Measurements from ENCODE around the gene AGPAT3. TPM values are rescaled to one million over a fixed set of nuclear protein-coding genes. Genes with fewer than 3 reads are reported as not detected.

Gene AGPAT3
- polyA plus RNA-seq, 6 donors from 2014 or later = 6.4 to 11.9 (median 8.1) TPM

- Mint-ChIP-seq H3K9me3 (no peaks in the 10 kb centered on the region), H3K4me1 (no peaks in the 10 kb centered on the region), H3K27ac (no peak overlapping the region), H3K27me3 (peaks cover 4 to 18% (median 6%) of the 10 kb centered on the region in 3 donors), H3K4me3 (no peak overlapping the region), H3K36me3 (no peaks in the 10 kb centered on the region)
- DNase-seq (no peak), ATAC-seq (ENCODE audit: low read depth in 2 of 2) (no peak)
Measured at GRCh38 chr21:43825936-43826622, 38.9 kb upstream of the AGPAT3 start.

- H3K9me3 Mint-ChIP-seq = no peaks in the 10 kb centered on the region
- H3K27me3 Mint-ChIP-seq = peaks cover 4 to 18% (median 6%) of the 10 kb centered on the region in 3 donors
- no peak for ATAC-seq (ENCODE audit: low read depth in 2 of 2)
- no peak for DNase-seq
- H3K36me3 Mint-ChIP-seq = no peaks in the 10 kb centered on the region
- no peaks in the 10 kb centered on the region for H3K4me1 Mint-ChIP-seq
- no peak overlapping the region for H3K4me3 Mint-ChIP-seq
- no peak overlapping the region for H3K27ac Mint-ChIP-seq
Measured at GRCh38 chr21:43826623-43826974, 38.4 kb upstream of the AGPAT3 start.

GRCh38 chr21:43827015-43827611 is 37.9 kb upstream of the AGPAT3 start:
- H3K27ac Mint-ChIP-seq = no peak overlapping the region
- no peaks in the 10 kb centered on the region for H3K9me3 Mint-ChIP-seq
- no peaks in the 10 kb centered on the region for H3K36me3 Mint-ChIP-seq
- ATAC-seq (ENCODE audit: low read depth in 2 of 2) (no peak), DNase-seq (no peak)
- no peaks in the 10 kb centered on the region for H3K4me1 Mint-ChIP-seq
- H3K4me3 Mint-ChIP-seq = no peak overlapping the region
- peaks cover 4 to 18% (median 7%) of the 10 kb centered on the region in 3 donors for H3K27me3 Mint-ChIP-seq

GRCh38 chr21:43829161-43829560 is 35.9 kb upstream of the AGPAT3 start:
- Mint-ChIP-seq H3K36me3 (no peaks in the 10 kb centered on the region), H3K9me3 (peaks cover 0 to 7% (median 0%) of the 10 kb centered on the region in 7 donors), H3K4me3 (no peak overlapping the region), H3K27ac (no peak overlapping the region), H3K4me1 (no peaks in the 10 kb centered on the region), H3K27me3 (peaks cover 8 to 38% (median 23%) of the 10 kb centered on the region in 3 donors)
- no peak for ATAC-seq (ENCODE audit: low read depth in 2 of 2)
- DNase-seq = no peak

- ATAC-seq (ENCODE audit: low read depth in 2 of 2) = no peak
- Mint-ChIP-seq H3K9me3 (peaks cover 0 to 7% (median 0%) of the 10 kb centered on the region in 7 donors), H3K4me1 (peaks cover 0 to 3% (median 0%) of the 10 kb centered on the region in 3 donors), H3K27me3 (peaks cover 9 to 40% (median 23%) of the 10 kb centered on the region in 3 donors), H3K4me3 (peak overlapping the region in 1 of 8 donors; percentile 9), H3K36me3 (no peaks in the 10 kb centered on the region), H3K27ac (no peak overlapping the region)
- DNase-seq = no peak
Measured at GRCh38 chr21:43829575-43830119, 35.4 kb upstream of the AGPAT3 start.

- peaks cover 0 to 7% (median 6%) of the 10 kb centered on the region in 3 donors for H3K4me1 Mint-ChIP-seq
- DNase-seq = no peak
Measured at GRCh38 chr21:43832158-43832550, 32.9 kb upstream of the AGPAT3 start.

GRCh38 chr21:43832648-43833047 is 32.4 kb upstream of the AGPAT3 start:
- H3K27me3 Mint-ChIP-seq = peaks cover 24 to 62% (median 45%) of the 10 kb centered on the region in 3 donors
- peaks cover 0 to 7% (median 6%) of the 10 kb centered on the region in 3 donors for H3K4me1 Mint-ChIP-seq
- no peak for ATAC-seq (ENCODE audit: low read depth in 2 of 2)
- peaks cover 0 to 7% (median 0%) of the 10 kb centered on the region in 7 donors for H3K9me3 Mint-ChIP-seq
- no peaks in the 10 kb centered on the region for H3K36me3 Mint-ChIP-seq
- no peak overlapping the region for H3K4me3 Mint-ChIP-seq
- peak overlapping the region in 2 of 6 donors; percentile 3 to 79 for H3K27ac Mint-ChIP-seq
- DNase-seq = no peak

More at GRCh38 chr21:43832158-43832550, 32.9 kb upstream of the AGPAT3 start:
- Mint-ChIP-seq H3K36me3 (no peaks in the 10 kb centered on the region), H3K9me3 (peaks cover 0 to 7% (median 0%) of the 10 kb centered on the region in 7 donors), H3K27me3 (peaks cover 20 to 57% (median 41%) of the 10 kb centered on the region in 3 donors), H3K4me3 (no peak overlapping the region), H3K27ac (peak overlapping the region in 1 of 6 donors; percentile 3)
- ATAC-seq (ENCODE audit: low read depth in 2 of 2) = no peak

GRCh38 chr21:43834146-43834905 is 30.7 kb upstream of the AGPAT3 start:
- H3K27ac Mint-ChIP-seq = peak overlapping the region in 1 of 6 donors; percentile 54
- peaks cover 0 to 7% (median 0%) of the 10 kb centered on the region in 7 donors for H3K9me3 Mint-ChIP-seq
- no peaks in the 10 kb centered on the region for H3K36me3 Mint-ChIP-seq
- peaks cover 0 to 7% (median 6%) of the 10 kb centered on the region in 3 donors for H3K4me1 Mint-ChIP-seq
- peaks cover 26 to 67% (median 46%) of the 10 kb centered on the region in 3 donors for H3K27me3 Mint-ChIP-seq
- DNase-seq (no peak), ATAC-seq (ENCODE audit: low read depth in 2 of 2) (no peak)
- H3K4me3 Mint-ChIP-seq = no peak overlapping the region

GRCh38 chr21:43835050-43835449 is 30.0 kb upstream of the AGPAT3 start:
- Mint-ChIP-seq H3K27me3 (peaks cover 30 to 60% (median 46%) of the 10 kb centered on the region in 3 donors), H3K4me3 (no peak overlapping the region), H3K9me3 (peaks cover 0 to 7% (median 0%) of the 10 kb centered on the region in 7 donors), H3K27ac (no peak overlapping the region), H3K36me3 (no peaks in the 10 kb centered on the region), H3K4me1 (peaks cover 0 to 7% (median 6%) of the 10 kb centered on the region in 3 donors)
- DNase-seq (no peak), ATAC-seq (ENCODE audit: low read depth in 2 of 2) (no peak)

GRCh38 chr21:43835861-43836260 is 29.2 kb upstream of the AGPAT3 start:
- Mint-ChIP-seq H3K4me1 (peaks cover 0 to 7% (median 6%) of the 10 kb centered on the region in 3 donors), H3K36me3 (no peaks in the 10 kb centered on the region), H3K27me3 (peaks cover 30 to 58% (median 46%) of the 10 kb centered on the region in 3 donors), H3K4me3 (peak overlapping the region in 1 of 8 donors; percentile 6), H3K27ac (no peak overlapping the region), H3K9me3 (peaks cover 0 to 7% (median 0%) of the 10 kb centered on the region in 7 donors)
- ATAC-seq (ENCODE audit: low read depth in 2 of 2) = no peak
- no peak for DNase-seq

- H3K36me3 Mint-ChIP-seq = no peaks in the 10 kb centered on the region
- peaks cover 0 to 7% (median 6%) of the 10 kb centered on the region in 3 donors for H3K4me1 Mint-ChIP-seq
- no peak overlapping the region for H3K27ac Mint-ChIP-seq
- no peak for ATAC-seq (ENCODE audit: low read depth in 2 of 2)
- H3K4me3 Mint-ChIP-seq = no peak overlapping the region
- no peak for DNase-seq
- H3K27me3 Mint-ChIP-seq = peaks cover 30 to 58% (median 46%) of the 10 kb centered on the region in 3 donors
- peaks cover 0 to 7% (median 0%) of the 10 kb centered on the region in 7 donors for H3K9me3 Mint-ChIP-seq
Measured at GRCh38 chr21:43836616-43837015, 28.4 kb upstream of the AGPAT3 start.

GRCh38 chr21:43840259-43840658 is 24.8 kb upstream of the AGPAT3 start:
- Mint-ChIP-seq H3K36me3 (no peaks in the 10 kb centered on the region), H3K27ac (no peak overlapping the region), H3K4me1 (peaks cover 6 to 8% (median 6%) of the 10 kb centered on the region in 3 donors), H3K27me3 (peaks cover 19 to 30% (median 25%) of the 10 kb centered on the region in 3 donors), H3K4me3 (no peak overlapping the region), H3K9me3 (peaks cover 0 to 2% (median 0%) of the 10 kb centered on the region in 7 donors)
- ATAC-seq (ENCODE audit: low read depth in 2 of 2) = no peak
- DNase-seq = no peak

GRCh38 chr21:43842742-43843141 is 22.3 kb upstream of the AGPAT3 start:
- Mint-ChIP-seq H3K4me1 (peaks cover 5 to 8% (median 6%) of the 10 kb centered on the region in 3 donors), H3K27ac (peak overlapping the region in 4 of 6 donors; percentile 18 to 67 (median 60)), H3K4me3 (peak overlapping the region in 5 of 8 donors; percentile 6 to 67 (median 46)), H3K9me3 (peaks cover 0 to 2% (median 0%) of the 10 kb centered on the region in 7 donors), H3K36me3 (no peaks in the 10 kb centered on the region), H3K27me3 (peaks cover 0 to 9% (median 6%) of the 10 kb centered on the region in 3 donors)
- DNase-seq = no peak
- ATAC-seq (ENCODE audit: low read depth in 2 of 2) = peak; percentile 39 to 50
